GM18873 (cell line): Measurements from ENCODE around the gene TNC.

Experiments used
- ATAC-seq: cut with Tn5 transposase; IDR thresholded peaks from one replicate; pipeline ENCODE4 v1.9.1; 2021; ENCODE audit warnings: mild to moderate bottlenecking, moderate library complexity, moderate number of reproducible peaks; ENCODE audit not compliant: unreplicated experiment, low FRiP score

Gene TNC

GRCh38 chr9:115117999-115118878 is at the start of gene TNC:
TNC (minus strand) TSS chr9:115118157; CDS start chr9:115091018, 27,139 bp downstream.
- no peak for ATAC-seq

- no peak for ATAC-seq
Measured at GRCh38 chr9:115167175-115167574, 49.2 kb upstream of the TNC start.

- ATAC-seq: no peak
Measured at GRCh38 chr9:115165233-115165632, 47.3 kb upstream of the TNC start.

DNA sequence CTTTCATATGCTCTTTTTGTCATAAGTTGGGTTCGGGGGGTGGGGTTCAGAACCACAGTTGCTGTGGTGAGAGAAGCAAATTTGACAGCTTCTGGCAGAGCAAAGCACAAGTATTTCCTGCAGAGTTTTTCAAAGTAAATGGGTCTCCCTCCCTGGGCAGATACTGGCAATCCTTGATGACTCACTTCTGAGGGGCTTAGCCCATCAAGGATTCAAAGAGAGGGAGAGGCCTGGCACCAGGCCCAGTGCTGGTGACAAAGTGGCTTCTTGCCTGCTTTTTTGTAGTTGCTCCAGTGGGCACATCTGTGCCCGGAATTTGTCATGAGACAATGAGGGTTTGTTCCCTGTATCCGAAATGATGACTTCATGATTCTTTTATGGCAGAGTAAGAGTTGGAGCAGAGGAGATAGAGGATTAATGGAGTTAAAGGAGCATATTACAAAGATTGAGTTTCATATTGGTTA is 46.6 kb upstream of the TNC start:
- no peak for ATAC-seq

GRCh38 chr9:115162946-115163345 is 45.0 kb upstream of the TNC start:
- no peak for ATAC-seq

GRCh38 chr9:115161446-115161845 is 43.5 kb upstream of the TNC start:
- no peak for ATAC-seq

DNA sequence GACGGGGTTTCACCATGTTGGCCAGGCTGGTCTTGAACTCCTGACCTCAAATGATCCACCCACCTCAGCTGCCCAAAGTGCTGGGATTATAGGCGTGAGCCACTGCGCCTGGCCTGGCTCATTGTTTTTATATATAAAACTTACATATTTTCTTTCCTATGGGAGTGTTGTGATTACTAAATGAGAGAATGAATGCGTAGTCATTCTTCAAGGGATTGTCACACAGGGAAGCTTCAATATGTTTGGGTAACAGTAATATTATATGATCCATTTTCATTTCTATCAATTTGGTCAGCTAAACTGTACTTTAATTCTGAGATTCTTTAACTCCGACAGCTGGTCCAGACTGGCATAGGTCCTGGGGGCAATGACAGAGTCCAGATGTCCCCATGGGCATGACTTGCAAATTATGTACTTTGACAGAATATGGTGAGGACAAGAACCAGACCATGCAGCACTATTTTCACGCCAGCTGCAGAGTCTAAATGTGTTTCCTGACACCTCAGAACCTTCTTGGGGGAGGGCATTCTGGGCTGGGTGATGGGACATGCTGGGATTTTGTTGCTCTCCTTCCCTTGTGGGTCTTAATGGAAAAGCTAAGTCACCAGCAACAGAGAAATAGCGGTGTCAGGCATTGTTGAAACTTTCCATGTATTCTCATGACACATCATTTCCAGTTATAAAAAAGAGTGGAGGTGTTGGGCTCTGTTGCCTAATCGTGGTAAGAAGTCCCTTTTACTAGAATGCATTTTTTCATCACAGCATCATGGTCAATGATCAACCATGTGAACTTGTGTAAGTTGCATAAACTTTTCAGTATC is 40.9 kb upstream of the TNC start:
- no peak for ATAC-seq

GRCh38 chr9:115157245-115157674 is 39.3 kb upstream of the TNC start:
- ATAC-seq: no peak

DNA sequence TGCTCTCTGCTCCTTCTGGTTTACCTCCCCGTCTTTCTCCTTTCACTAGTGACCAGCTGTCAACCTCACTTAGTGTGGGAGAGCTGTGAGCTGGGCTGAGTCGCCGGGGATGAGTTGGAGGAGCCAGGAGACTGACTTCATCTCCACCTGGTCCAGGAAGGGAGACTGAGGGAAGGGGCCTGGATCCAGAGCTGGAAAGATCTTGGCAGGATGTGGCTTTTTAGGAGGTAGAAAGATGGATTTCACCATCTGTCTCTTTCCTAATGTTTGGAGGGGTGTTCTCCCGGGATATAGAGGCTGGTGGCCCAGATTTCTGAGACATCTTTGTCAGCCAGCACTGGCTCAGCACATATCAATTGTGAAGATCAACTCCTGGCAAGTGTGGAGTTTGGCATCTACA is 37.1 kb upstream of the TNC start:
- ATAC-seq: no peak

GRCh38 chr9:115154617-115155016 is 36.7 kb upstream of the TNC start:
- no peak for ATAC-seq

GRCh38 chr9:115152281-115152820 is 34.4 kb upstream of the TNC start:
- no peak for ATAC-seq

DNA sequence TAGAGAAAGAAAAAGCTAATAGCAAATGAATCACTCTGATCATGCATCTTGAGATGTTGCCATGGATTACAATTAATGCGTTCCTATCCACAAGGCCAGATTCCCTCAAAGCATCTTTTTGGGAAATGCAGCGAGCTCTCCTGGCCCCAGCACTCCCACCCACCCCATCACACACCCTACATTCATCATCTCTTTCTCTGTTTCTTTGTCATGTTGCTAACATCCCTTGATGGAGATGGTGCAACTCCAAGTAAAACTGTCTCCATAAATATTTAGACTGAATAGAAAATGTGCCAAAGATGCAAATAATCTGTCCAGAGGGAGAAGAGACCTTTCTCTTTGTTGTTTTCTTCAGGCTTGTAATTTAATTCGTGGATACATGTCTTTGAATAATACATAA is 30.8 kb upstream of the TNC start:
- ATAC-seq: no peak

- no peak for ATAC-seq
Measured at GRCh38 chr9:115146581-115147021, 28.6 kb upstream of the TNC start.

DNA sequence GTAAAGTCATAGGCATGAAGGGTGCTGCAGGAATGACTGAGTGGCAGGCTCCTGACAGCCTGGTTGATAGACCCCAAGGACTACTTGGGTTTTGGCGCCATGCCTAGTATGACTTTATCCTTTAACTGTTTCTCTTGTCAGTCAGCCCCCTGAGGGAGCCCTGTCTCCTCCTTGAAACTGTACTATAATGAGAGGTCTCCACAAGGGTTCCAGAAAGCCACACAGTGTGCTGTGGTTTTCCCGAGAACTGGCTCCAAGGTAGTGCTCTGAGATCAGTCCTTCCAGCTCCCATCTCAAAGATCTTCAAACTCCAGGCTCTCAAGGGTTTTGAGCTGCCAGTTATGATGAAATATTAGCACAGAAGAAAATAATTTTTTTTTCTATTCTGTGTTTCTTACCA is 26.7 kb upstream of the TNC start:
- no peak for ATAC-seq

DNA sequence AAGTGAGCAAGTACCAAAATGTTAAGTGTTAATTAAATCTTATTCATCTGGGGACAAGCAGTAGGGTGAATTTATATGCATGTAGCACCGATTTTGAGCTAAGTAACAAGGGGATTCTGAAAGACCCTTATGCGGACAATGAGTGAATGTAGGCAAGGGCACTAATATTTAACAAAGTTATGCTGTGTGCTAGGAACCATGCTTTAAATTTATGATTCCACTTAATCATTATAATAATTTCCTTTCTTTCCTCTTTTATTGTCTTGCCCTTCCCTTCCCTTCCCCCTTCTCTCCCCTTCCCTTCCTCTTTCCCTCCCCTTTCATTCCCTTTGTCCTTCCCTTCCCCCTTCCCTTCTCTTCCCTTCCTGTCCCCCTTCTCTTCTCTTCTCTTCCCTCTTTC is 25.7 kb upstream of the TNC start:
- ATAC-seq: no peak

DNA sequence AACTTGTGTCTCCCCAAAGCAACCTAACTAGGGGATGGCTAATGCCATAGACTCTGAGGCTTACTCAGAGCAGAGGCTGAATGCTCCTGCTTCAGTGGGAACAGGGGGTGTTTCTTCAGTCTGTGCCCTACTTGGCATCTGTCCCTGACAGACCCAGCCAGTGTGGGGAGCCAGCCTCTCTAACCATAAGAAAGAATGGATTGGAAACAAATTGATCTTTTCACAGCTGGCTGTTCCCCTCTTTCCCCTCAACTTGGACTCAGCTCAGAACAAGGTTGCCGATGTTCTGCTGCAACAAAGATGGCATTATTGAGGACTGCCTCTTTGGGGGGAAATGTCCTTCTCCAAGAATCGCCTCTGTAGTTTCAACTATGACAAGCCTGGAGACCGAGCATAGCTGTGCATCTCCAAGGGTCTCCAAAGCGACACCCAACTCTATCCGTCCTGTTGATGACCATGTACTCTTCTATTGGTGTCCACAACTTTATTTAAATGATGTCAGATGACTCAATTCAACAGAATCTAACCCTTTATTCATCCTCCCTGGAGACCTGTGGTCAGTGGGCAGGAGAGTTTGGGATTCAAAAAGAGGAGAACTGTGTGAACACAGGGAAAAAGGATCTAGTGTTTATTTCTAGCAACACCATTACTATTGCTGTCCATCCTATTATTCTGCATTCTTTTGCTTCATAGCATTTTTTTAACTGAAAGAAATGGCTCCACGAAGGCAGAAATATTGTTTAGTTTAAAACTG is 24.7 kb upstream of the TNC start:
- no peak for ATAC-seq

- no peak for ATAC-seq
Measured at GRCh38 chr9:115142090-115142489, 24.1 kb upstream of the TNC start.

DNA sequence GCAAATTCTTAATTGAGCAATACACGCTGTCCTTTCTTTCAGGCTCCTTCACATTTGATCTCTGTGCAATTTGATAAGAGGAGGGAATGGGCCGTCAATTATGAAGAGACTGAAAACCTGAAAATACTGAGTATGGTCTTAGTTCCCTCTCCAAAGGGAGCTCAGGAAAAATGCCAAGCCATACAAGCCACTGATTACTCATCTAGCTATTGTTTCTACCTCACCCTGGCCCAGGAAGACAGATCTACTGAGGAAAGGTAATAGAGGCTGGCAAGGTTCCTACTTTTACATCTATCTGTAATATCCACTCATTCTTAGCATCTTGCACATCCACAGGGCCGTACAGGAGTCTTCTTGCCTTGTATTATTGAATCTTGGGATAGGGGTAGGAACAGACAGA is 23.7 kb upstream of the TNC start:
- ATAC-seq: no peak

DNA sequence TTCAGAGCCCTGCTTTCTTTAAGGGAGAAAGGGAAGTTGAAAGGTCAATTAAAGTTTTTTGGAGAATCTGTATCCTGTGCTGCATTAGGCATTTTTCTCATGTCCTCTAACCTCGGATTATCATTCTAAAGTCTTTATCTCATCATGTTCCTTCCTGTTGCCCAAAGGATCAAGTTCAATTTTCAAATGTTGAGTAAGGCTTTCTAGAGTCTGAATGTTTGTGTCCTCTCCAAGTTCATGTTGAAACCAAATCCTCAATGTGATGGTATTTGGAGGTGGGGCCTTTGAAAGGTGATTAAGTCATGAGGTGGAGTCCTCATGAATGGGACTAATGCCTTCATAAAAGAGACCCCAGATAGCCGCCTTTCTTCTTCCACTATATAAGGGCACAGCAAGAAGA is 20.2 kb upstream of the TNC start:
- ATAC-seq: no peak

DNA sequence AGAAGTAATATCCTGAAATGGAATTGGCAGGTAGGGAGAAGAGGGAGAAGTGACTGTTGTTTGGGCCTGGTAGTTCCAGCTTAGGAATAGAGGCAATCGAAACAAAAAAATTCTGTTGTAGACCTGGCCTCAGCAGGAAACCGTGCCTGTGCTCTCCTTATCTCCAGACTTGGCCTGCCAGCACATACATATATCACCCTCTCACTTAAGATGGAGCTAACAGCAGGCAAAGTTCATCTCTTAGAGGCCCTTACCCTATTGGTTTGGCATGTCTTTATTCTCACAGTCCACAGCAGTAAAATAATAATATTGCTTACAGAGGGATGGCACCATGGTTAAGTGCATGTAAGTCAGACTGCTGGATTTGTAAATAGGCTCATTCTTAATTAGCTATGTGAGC is 19.6 kb upstream of the TNC start:
- no peak for ATAC-seq
